Body of pancreas (tissue), 4 donors: ENCODE measurements around the gene SPDYE4. TPM values are rescaled to one million over a fixed set of nuclear protein-coding genes. Genes with fewer than 3 reads are reported as not detected.

Experiments used
- ATAC-seq: fragments of 150-250 bp; one replicate; pipeline ENCODE4 v1.9.1; 2016
- DNase-seq, 4 donors: peaks; one replicate each; pipeline ENCODE4 v3.0.0-alpha.2; 2019
- H3K27ac ChIP-seq, 4 donors: fragments of 200-600 bp; sonication (generic); 1 replicate in 3 of 4; 2 replicates in 1 of 4; pipeline versions ENCODE4 v1.5.1 to v1.6.1; 2016 to 2019; ENCODE audit warnings: mild to moderate bottlenecking in 1 of 4, mixed read lengths in 1 of 4, moderate library complexity in 1 of 4
- H3K27me3 ChIP-seq, 2 donors: fragments of 200-600 bp; sonication (generic); one replicate each; pipeline ENCODE4 v1.6.0; 2016; ENCODE audit warnings: mild to moderate bottlenecking in 1 of 2
- H3K36me3 ChIP-seq, 2 donors: fragments of 200-600 bp; sonication (generic); replicated peaks in 1 of 2; 2 replicates each; pipeline ENCODE4 v1.5.1; 2016; ENCODE audit warnings: low read depth in 2 of 2; ENCODE audit not compliant: insufficient read depth in 1 of 2
- H3K4me1 ChIP-seq: fragments of 200-600 bp; sonication (generic); one replicate; pipeline ENCODE4 v1.6.0; 2016
- H3K4me3 ChIP-seq, 2 donors: fragments of 200-600 bp; sonication (generic); 1 replicate in 1 of 2; 2 replicates in 1 of 2; pipeline ENCODE4 v1.5.1; 2016 to 2019
- H3K9me3 ChIP-seq, 3 donors: fragments of 200-600 bp; sonication (generic); 1 replicate in 2 of 3; 2 replicates in 1 of 3; pipeline ENCODE4 v1.5.1; 2016
- CTCF ChIP-seq, 7 experiments: fragments of 450-650 bp in 4 of 7; fragments of 200-600 bp in 3 of 7; sonication (generic) in 3 of 7; IDR thresholded peaks; one replicate each; pipeline ENCODE4 v1.5.1; 2016 to 2019; ENCODE audit warnings: antibody characterized with exemption in 7 of 7
- POLR2A ChIP-seq, 3 donors: fragments of 450-650 bp; IDR thresholded peaks; one replicate each; pipeline ENCODE4 v1.6.1; 2016; ENCODE audit warnings: antibody characterized with exemption in 3 of 3, mild to moderate bottlenecking in 2 of 3
- WGBS, 2 donors: methylation state at CpG; one replicate each; pipeline ENCODE4 v1.1.5; 2017; 5-methylcytosine and 5-hydroxymethylcytosine counted together
- intact Hi-C: fragments of 100-400 bp; cut with DNase I; formaldehyde crosslinking; loops from one replicate; pipeline ENCODE4 v1.15.1; 2023
- total RNA-seq, 2 donors: library from RNA; depleted of rRNA; stranded (reverse); fragments of >200 nt; gene quantifications; one replicate each; pipeline ENCODE4 v1.1.0, GENCODE V29; 2016

SPDYE4 gene
- total RNA-seq, 2 donors from 2014 or later, result not detected

DNA sequence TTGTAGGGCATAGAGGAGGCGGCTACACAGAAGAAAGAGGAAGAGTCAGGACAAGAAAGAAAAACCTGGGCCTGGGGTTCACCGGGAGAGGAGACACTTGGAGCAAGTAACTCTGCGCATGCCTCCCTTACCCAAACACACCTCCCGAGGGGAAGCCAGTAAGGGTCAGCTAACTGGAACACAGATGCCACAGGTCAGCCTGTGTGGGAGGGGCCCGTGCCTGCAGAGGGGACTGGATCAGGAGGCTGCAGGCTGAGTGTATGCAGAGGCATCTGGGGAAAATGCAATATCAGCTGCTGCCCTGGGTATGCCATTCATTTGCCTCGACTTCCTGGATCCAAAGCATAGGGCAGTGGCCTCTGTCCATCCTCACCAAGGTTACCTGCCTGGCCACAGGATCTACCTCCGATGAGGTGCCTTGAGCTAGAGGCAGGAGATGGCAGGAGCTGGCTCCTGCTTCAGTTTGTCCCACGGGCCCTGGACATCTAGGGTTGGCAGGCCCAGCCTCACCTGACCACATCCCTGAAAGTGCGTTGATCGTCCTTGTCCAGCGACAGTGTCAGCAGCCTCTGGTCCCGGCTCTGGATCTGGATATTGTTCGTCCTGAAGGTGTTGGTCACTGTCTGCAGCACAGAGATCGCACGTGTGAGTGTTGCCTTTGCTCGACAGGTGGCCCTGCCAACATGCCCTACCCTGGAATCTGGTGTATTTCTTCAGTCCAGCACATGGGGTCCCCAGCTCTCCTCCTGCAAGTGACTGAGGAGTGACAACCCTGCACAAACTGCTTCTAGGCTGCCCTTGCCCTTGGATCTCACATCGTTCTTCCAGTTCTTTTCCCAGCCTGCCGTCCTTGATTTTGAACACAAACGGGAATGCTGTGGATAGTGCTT, 45.4 kb upstream of the SPDYE4 start:
- TF ChIP-seq POLR2A (IDR thresholded peaks at IDR 0.05), result no peak
- TF ChIP-seq CTCF (IDR thresholded peaks at IDR 0.05), result no peak
- intact Hi-C loops, result no loop called here
- WGBS, 2 donors, result 64 to 66% methylated on average over 14 to 19 of the region's 19 CpGs
- no peak overlapping the region for H3K27ac ChIP-seq
- H3K36me3 ChIP-seq, result no peaks in the 10 kb centered on the region
- H3K27me3 ChIP-seq, result no peaks in the 10 kb centered on the region
- DNase-seq, result peak in 1 of 4 donors; percentile 22
- H3K4me3 ChIP-seq, result no peak overlapping the region
- ATAC-seq, result no peak
- no peaks in the 10 kb centered on the region for H3K9me3 ChIP-seq
- H3K4me1 ChIP-seq, result peaks cover 12% of the 10 kb centered on the region

GRCh38 chr17:8801135-8801840, 42.9 kb upstream of the SPDYE4 start:
- Histone ChIP-seq H3K4me3 (no peak overlapping the region), H3K27me3 (no peaks in the 10 kb centered on the region), H3K9me3 (no peaks in the 10 kb centered on the region), H3K36me3 (no peaks in the 10 kb centered on the region), H3K4me1 (peaks cover 36% of the 10 kb centered on the region), H3K27ac (no peak overlapping the region)
- intact Hi-C loops, result no loop called here
- WGBS, 2 donors, result 88 to 96% methylated on average over 4 to 6 of the region's 6 CpGs
- ATAC-seq (no peak), DNase-seq (no peak)
- TF ChIP-seq POLR2A (IDR thresholded peaks at IDR 0.05) (no peak), CTCF (IDR thresholded peaks at IDR 0.05) (no peak)

GRCh38 chr17:8800656-8801055, 42.3 kb upstream of the SPDYE4 start:
- 82 to 89% methylated on average over 2 of the region's 2 CpGs for WGBS, 2 donors
- no peak for DNase-seq
- intact Hi-C loops, result no loop called here
- Histone ChIP-seq H3K27me3 (no peaks in the 10 kb centered on the region), H3K9me3 (no peaks in the 10 kb centered on the region), H3K36me3 (no peaks in the 10 kb centered on the region), H3K4me3 (no peak overlapping the region), H3K4me1 (peaks cover 37% of the 10 kb centered on the region), H3K27ac (no peak overlapping the region)
- TF ChIP-seq CTCF (IDR thresholded peaks at IDR 0.05) (no peak), POLR2A (IDR thresholded peaks at IDR 0.05) (no peak)
- no peak for ATAC-seq

- Histone ChIP-seq H3K4me1 (peaks cover 37% of the 10 kb centered on the region), H3K27ac (peak overlapping the region; percentile 62 to 79 (median 74))
- TF ChIP-seq CTCF (IDR thresholded peaks at IDR 0.05), result no peak
- TF ChIP-seq POLR2A (IDR thresholded peaks at IDR 0.05), result no peak
Measured at GRCh38 chr17:8799570-8800212, 41.3 kb upstream of the SPDYE4 start.

More at GRCh38 chr17:8799570-8800212, 41.3 kb upstream of the SPDYE4 start:
- Histone ChIP-seq H3K36me3 (no peaks in the 10 kb centered on the region), H3K27me3 (no peaks in the 10 kb centered on the region), H3K4me3 (no peak overlapping the region), H3K9me3 (no peaks in the 10 kb centered on the region)
- DNase-seq (peak; percentile 41 to 62 (median 56)), ATAC-seq (peak; percentile 20)
- WGBS, 2 donors, result 32 to 36% methylated on average over 12 to 15 of the region's 15 CpGs
- intact Hi-C loops, result no loop called here
